Dendritic cell treated with granulocyte-macrophage colony-stimulating factor and Interleukin-4, amounts not matched to agents 40 ng/mL and 50 ng/mL, for 4 days (primary cell): Measurements from ENCODE around the gene KLHL30.
"Not testable (repeated sequence)": the region's sequence is repeated elsewhere in the genome, so short reads cannot be mapped to it uniquely, and the experiment has no call there.

Experiments
- H3K27ac Mint-ChIP-seq: one replicate; pipeline ENCODE4 v1.8.0; 2022; ENCODE audit warnings: mild to moderate bottlenecking, mixed read lengths
- H3K27me3 Mint-ChIP-seq: one replicate; pipeline ENCODE4 v1.8.0; 2022; ENCODE audit warnings: mild to moderate bottlenecking, mixed read lengths
- H3K36me3 Mint-ChIP-seq: one replicate; pipeline ENCODE4 v1.8.0; 2022; ENCODE audit warnings: low read depth, mixed read lengths
- H3K4me1 Mint-ChIP-seq: one replicate; pipeline ENCODE4 v1.8.0; 2022; ENCODE audit warnings: low read depth, mixed read lengths
- H3K4me3 Mint-ChIP-seq: one replicate; pipeline ENCODE4 v1.8.0; 2022; ENCODE audit warnings: mild to moderate bottlenecking, moderate library complexity, mixed read lengths
- H3K9me3 Mint-ChIP-seq: one replicate; pipeline ENCODE4 v1.8.0; 2022; ENCODE audit warnings: mixed read lengths
- intact Hi-C: fragments of 100-400 bp; cut with micrococcal nuclease; formaldehyde crosslinking; loops from one replicate; pipeline ENCODE4 v1.15.0; 2022

KLHL30 gene

DNA sequence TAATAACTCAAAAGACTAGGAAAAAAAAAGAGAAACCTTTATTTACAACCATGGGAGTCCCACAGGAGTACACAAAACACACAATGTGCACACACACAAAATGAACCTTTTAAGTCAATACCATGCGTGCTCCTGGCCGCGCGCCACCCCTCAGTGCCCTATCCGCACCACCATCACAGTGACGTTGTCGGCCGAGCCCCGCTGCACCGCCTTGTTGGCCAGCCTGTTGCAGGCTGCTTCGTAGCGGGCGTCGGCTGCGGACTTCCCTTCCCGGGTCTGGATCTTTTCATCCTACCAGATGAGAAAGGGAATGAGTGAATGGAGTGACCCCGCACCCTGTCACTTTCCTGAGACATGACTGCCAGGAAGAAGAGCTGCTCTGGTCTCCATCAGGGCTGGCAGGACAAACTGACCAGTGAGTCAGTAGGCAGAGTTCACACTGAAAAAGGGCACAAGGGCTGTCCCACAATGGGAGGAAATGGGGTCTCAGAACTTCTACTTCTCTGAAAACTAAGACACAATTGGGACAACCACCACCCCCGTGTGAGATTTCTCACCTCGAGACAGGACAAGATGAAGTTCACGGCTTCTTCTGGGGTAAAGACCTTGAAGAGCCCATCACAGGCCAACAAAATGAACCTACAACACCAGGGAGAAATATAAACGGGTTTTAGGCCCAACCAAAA is 32.1 kb downstream of the KLHL30 start:
- Mint-ChIP-seq H3K27ac (no peak overlapping the region), H3K4me3 (no peak overlapping the region), H3K36me3 (peaks cover 88% of the 10 kb centered on the region), H3K27me3 (peaks cover 4% of the 10 kb centered on the region), H3K4me1 (peaks cover 26% of the 10 kb centered on the region), H3K9me3 (no peaks in the 10 kb centered on the region)
- intact Hi-C loops = no loop called here

DNA sequence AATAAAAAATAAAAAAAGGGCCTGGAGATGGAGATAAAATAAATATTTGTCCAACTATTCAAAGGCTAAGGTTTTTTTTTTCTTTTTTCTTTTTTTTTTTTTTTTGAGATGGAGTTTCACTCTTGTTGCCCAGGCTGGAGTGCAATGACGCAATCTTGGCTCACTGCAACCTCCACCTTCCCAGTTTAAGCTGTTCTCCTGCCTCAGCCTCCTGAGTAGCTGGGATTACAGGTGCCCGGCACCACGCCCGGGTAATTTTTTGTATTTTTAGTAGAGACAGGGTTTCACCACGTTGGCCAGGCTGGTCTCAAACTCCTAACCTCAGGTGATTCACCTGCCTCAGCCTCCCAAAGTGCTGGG is 32.6 kb downstream of the KLHL30 start:
- H3K27ac Mint-ChIP-seq, H3K27me3 Mint-ChIP-seq, intact Hi-C loops, H3K9me3 Mint-ChIP-seq, H3K4me3 Mint-ChIP-seq: not testable (repeated sequence)
- H3K4me1 Mint-ChIP-seq = peaks cover 26% of the 10 kb centered on the region
- H3K36me3 Mint-ChIP-seq = peaks cover 93% of the 10 kb centered on the region

- Mint-ChIP-seq H3K27ac (no peak overlapping the region), H3K36me3 (peaks cover 98% of the 10 kb centered on the region), H3K4me1 (peaks cover 25% of the 10 kb centered on the region), H3K9me3 (no peaks in the 10 kb centered on the region), H3K27me3 (no peaks in the 10 kb centered on the region), H3K4me3 (no peak overlapping the region)
- intact Hi-C loops = no loop called here
Observed at GRCh38 chr2:238171575-238172187, 33.2 kb downstream of the KLHL30 start.

GRCh38 chr2:238172439-238172838 is 34.0 kb downstream of the KLHL30 start:
- Mint-ChIP-seq H3K4me3 (no peak overlapping the region), H3K36me3 (peaks cover 98% of the 10 kb centered on the region), H3K27me3 (no peaks in the 10 kb centered on the region), H3K9me3 (no peaks in the 10 kb centered on the region), H3K27ac (no peak overlapping the region), H3K4me1 (peaks cover 17% of the 10 kb centered on the region)
- intact Hi-C loops = no loop called here

GRCh38 chr2:238173692-238174091 is 35.2 kb downstream of the KLHL30 start:
- no peak overlapping the region for H3K4me3 Mint-ChIP-seq
- peaks cover 11% of the 10 kb centered on the region for H3K4me1 Mint-ChIP-seq

GRCh38 chr2:238174291-238174690 is 35.8 kb downstream of the KLHL30 start:
- Mint-ChIP-seq H3K27ac (no peak overlapping the region), H3K4me3 (no peak overlapping the region), H3K36me3 (peaks cover 99% of the 10 kb centered on the region), H3K9me3 (no peaks in the 10 kb centered on the region), H3K27me3 (no peaks in the 10 kb centered on the region), H3K4me1 (peaks cover 11% of the 10 kb centered on the region)
- intact Hi-C loops = no loop called here

More at GRCh38 chr2:238173692-238174091, 35.2 kb downstream of the KLHL30 start:
- Mint-ChIP-seq H3K27ac (no peak overlapping the region), H3K36me3 (peaks cover 98% of the 10 kb centered on the region), H3K27me3 (no peaks in the 10 kb centered on the region), H3K9me3 (no peaks in the 10 kb centered on the region)
- intact Hi-C loops = no loop called here

- no peak overlapping the region for H3K4me3 Mint-ChIP-seq
- H3K4me1 Mint-ChIP-seq = peaks cover 10% of the 10 kb centered on the region
- no peak overlapping the region for H3K27ac Mint-ChIP-seq
- H3K36me3 Mint-ChIP-seq = peaks cover 99% of the 10 kb centered on the region
- H3K27me3 Mint-ChIP-seq = no peaks in the 10 kb centered on the region
- H3K9me3 Mint-ChIP-seq = no peaks in the 10 kb centered on the region
- intact Hi-C loops = no loop called here
Observed at GRCh38 chr2:238174701-238175100, 36.2 kb downstream of the KLHL30 start.

DNA sequence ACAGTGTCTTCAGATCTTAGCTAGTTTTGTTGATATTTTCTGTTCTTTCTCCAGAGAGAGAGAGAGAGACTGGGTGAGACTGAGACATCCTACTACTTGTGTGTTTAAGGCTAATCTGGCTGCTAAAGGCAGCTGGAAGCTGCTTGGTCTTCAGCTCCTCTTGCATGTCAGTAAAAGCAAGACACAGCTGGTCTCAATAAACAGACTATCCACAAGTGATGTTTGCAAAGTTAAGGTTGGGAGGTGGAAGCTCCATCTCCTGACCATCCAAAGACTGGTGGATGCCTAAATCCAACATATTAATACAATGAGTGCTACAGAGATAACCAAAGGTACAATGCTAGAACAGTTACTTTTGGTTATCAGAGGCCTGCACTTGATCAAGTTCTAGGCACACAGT is 38.1 kb downstream of the KLHL30 start:
- Mint-ChIP-seq H3K27ac (no peak overlapping the region), H3K36me3 (peaks cover 100% of the 10 kb centered on the region), H3K27me3 (no peaks in the 10 kb centered on the region), H3K4me1 (no peaks in the 10 kb centered on the region), H3K9me3 (no peaks in the 10 kb centered on the region), H3K4me3 (no peak overlapping the region)
- intact Hi-C loops = no loop called here

- no peaks in the 10 kb centered on the region for H3K27me3 Mint-ChIP-seq
- H3K36me3 Mint-ChIP-seq = peaks cover 100% of the 10 kb centered on the region
- intact Hi-C loops = no loop called here
- no peaks in the 10 kb centered on the region for H3K4me1 Mint-ChIP-seq
- no peak overlapping the region for H3K27ac Mint-ChIP-seq
- no peaks in the 10 kb centered on the region for H3K9me3 Mint-ChIP-seq
- H3K4me3 Mint-ChIP-seq = no peak overlapping the region
Observed at GRCh38 chr2:238180554-238180953, 42.1 kb downstream of the KLHL30 start.

DNA sequence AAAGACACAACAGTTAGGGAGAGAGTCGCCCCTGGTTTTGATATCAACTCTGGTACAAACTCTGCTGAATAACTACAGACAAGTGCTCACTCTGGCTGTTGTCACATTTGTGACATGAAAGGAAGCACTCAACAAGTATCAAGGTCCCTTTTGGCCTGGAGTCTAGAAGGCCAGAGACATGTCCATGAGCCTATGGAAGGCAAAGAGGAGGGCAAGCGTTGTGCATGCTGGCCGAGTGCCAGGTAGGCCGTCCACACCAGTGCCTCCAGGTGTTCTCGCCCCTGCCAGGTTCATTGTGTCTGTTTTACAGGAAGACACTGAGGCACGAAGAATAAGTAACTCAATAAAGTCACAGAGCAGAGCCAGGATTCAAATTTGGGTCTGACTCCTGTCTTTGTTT is 43.9 kb downstream of the KLHL30 start:
- Mint-ChIP-seq H3K4me3 (no peak overlapping the region), H3K27me3 (no peaks in the 10 kb centered on the region), H3K36me3 (peaks cover 100% of the 10 kb centered on the region), H3K9me3 (no peaks in the 10 kb centered on the region), H3K27ac (no peak overlapping the region), H3K4me1 (no peaks in the 10 kb centered on the region)
- intact Hi-C loops = no loop called here

DNA sequence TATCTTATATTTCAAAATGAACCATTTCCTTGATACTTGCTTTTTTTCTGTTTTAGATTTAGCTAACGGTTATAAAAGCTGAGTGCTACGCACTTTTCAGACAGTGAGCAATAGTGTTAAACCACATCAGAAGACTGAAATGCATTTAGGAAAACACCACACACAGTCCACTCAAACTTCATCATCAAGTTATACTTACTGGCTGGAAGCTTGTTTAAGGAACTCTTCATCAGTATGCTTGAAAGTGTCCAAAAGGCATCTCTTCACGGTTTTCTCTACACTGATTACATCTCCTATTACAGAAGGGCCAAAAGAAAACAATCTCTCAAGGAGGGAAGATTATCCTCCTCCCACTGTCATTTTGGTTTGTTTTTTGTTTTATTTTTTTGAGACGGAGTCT is 45.4 kb downstream of the KLHL30 start:
- Mint-ChIP-seq H3K36me3 (peaks cover 100% of the 10 kb centered on the region), H3K9me3 (no peaks in the 10 kb centered on the region), H3K27ac (no peak overlapping the region), H3K4me1 (no peaks in the 10 kb centered on the region), H3K4me3 (no peak overlapping the region), H3K27me3 (no peaks in the 10 kb centered on the region)
- intact Hi-C loops = no loop called here

DNA sequence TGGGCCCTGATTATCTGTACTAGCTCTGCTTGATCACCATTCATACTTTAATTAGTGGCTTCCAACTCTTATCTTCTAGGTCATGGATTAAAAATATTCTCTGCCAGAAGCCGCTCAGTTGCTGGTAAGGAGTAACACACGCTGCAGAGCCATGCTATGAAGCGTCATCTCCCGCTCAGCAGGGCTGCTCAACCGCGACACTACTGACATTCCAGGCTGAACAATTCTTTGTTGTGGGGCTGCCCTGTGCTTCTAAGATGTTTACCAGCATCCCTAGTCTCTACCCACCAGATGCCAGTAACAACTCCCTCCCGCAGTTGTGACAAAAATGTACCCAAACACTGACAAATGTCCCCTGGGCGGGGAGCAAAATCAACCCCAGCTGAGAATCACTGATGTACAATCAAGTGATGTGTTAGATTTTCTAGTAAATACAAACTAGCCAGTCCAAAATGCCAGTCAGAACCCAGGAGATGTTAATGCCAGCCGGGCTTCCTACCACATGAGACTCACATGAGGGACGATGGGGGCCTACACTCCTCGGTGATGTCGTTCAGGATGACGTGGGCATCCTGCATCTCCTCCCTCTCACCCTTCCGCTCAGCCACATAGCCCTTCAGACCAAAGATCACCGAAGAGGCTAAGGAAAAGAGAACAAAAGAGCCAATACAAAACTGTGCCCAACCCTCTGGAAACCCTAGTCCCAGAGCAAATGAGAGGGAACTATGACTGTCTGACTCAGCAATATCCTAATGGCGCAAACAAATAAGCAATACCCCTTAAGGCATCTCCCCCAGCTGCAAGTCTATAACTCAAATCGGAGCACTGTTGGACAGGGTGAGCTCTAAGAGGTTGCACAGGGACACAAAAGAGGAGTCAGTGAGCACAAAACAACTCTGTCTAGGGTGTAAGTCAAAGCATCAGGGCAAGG is 49.4 kb downstream of the KLHL30 start:
- H3K27ac Mint-ChIP-seq = no peak overlapping the region
- H3K36me3 Mint-ChIP-seq = peaks cover 100% of the 10 kb centered on the region
- H3K4me1 Mint-ChIP-seq = no peaks in the 10 kb centered on the region
- no peak overlapping the region for H3K4me3 Mint-ChIP-seq
- intact Hi-C loops = no loop called here
- H3K9me3 Mint-ChIP-seq = no peaks in the 10 kb centered on the region
- no peaks in the 10 kb centered on the region for H3K27me3 Mint-ChIP-seq

GRCh38 chr2:238190445-238190844 is 52.0 kb downstream of the KLHL30 start:
- H3K36me3 Mint-ChIP-seq = peaks cover 98% of the 10 kb centered on the region
- H3K4me3 Mint-ChIP-seq = no peak overlapping the region
- H3K9me3 Mint-ChIP-seq = no peaks in the 10 kb centered on the region
- H3K27ac Mint-ChIP-seq = no peak overlapping the region
- H3K27me3 Mint-ChIP-seq = no peaks in the 10 kb centered on the region
- intact Hi-C loops = no loop called here
- no peaks in the 10 kb centered on the region for H3K4me1 Mint-ChIP-seq
